Caco-2 (cell line): ENCODE data around the gene GIPR. TPM values are rescaled to one million over a fixed set of nuclear protein-coding genes. Genes with fewer than 3 reads are reported as not detected.
"Not testable (repeated sequence)": the region's sequence is repeated elsewhere in the genome, so short reads cannot be mapped to it uniquely, and the experiment has no call there.

ENCODE experiments used
- BruUV-seq: library from RNA; stranded (reverse); fragments of 400-500 nt; replicated peaks from 2 replicates; lab custom pipeline; 2021; lab: Mats Ljungman, UMichigan
- CTCF ChIA-PET: fragments of 300-600 bp; sonication (Branson Sonifier 250); formaldehyde crosslinking; loops from one replicate; lab custom pipeline; 2022; ENCODE audit warnings: antibody characterized with exemption; lab: Charles Lee
- POLR2A ChIA-PET: fragments of 300-600 bp; sonication (Branson Sonifier 250); formaldehyde crosslinking; loops from one replicate; lab custom pipeline; 2022; ENCODE audit warnings: antibody characterized with exemption; lab: Charles Lee
- DNase-seq, 2 experiments: peaks; one replicate each; pipeline versions ENCODE4 v3.0.0 to v3.0.0-alpha.2; 2020 to 2022
- H3K27me3 ChIP-seq: replicated peaks from 2 replicates; pipeline ENCODE4 v1.6.0; 2011; ENCODE audit warnings: low read length; ENCODE audit not compliant: control insufficient read depth, insufficient read depth
- H3K36me3 ChIP-seq: 2 replicates; pipeline ENCODE4 v1.5.1; 2011; ENCODE audit warnings: low read length; ENCODE audit not compliant: control insufficient read depth, insufficient read depth
- H3K4me1 ChIP-seq: fragments of 250-450 bp; sonication (Bioruptor Pico); 2 replicates; pipeline ENCODE4 v1.5.1; 2020; ENCODE audit warnings: mild to moderate bottlenecking
- H3K4me3 ChIP-seq: 2 replicates; pipeline ENCODE4 v1.5.1; 2011; ENCODE audit warnings: low read depth, mild to moderate bottlenecking, control low read depth, low read length
- H3K9me3 ChIP-seq: fragments of 250-450 bp; sonication (Bioruptor Pico); 2 replicates; pipeline ENCODE4 v1.5.1; 2020; ENCODE audit warnings: mild to moderate bottlenecking, moderate library complexity
- H3K27ac Mint-ChIP-seq: one replicate; pipeline ENCODE4 v1.8.0; 2022; ENCODE audit warnings: mixed read lengths; ENCODE audit not compliant: unreplicated experiment
- H3K27me3 Mint-ChIP-seq: one replicate; pipeline ENCODE4 v1.8.0; 2022; ENCODE audit warnings: mixed read lengths; ENCODE audit not compliant: insufficient read depth, unreplicated experiment
- H3K36me3 Mint-ChIP-seq: one replicate; pipeline ENCODE4 v1.8.0; 2022; ENCODE audit warnings: mild to moderate bottlenecking, mixed read lengths; ENCODE audit not compliant: insufficient read depth, unreplicated experiment
- H3K4me1 Mint-ChIP-seq: one replicate; pipeline ENCODE4 v1.8.0; 2022; ENCODE audit warnings: low read depth, mixed read lengths; ENCODE audit not compliant: unreplicated experiment
- H3K4me3 Mint-ChIP-seq: one replicate; pipeline ENCODE4 v1.8.0; 2022; ENCODE audit warnings: mild to moderate bottlenecking, moderate library complexity, mixed read lengths; ENCODE audit not compliant: unreplicated experiment
- H3K9me3 Mint-ChIP-seq: one replicate; pipeline ENCODE4 v1.8.0; 2022; ENCODE audit warnings: mixed read lengths; ENCODE audit not compliant: unreplicated experiment
- CTCF ChIP-seq, 2 experiments: fragments of 200-600 bp in 1 of 2; IDR thresholded peaks; 1 replicate in 1 of 2; 2 replicates in 1 of 2; pipeline versions ENCODE4 v1.5.1 to v1.8.0; 2011 to 2022; ENCODE audit warnings: antibody characterized with exemption in 1 of 2, control low read depth in 1 of 2, inconsistent platforms in 1 of 2, low read depth in 1 of 2, low read length in 1 of 2, mild to moderate bottlenecking in 1 of 2, moderate library complexity in 1 of 2; ENCODE audit not compliant: insufficient read depth in 1 of 2, severe bottlenecking in 1 of 2, unreplicated experiment in 1 of 2
- intact Hi-C: fragments of 100-400 bp; cut with micrococcal nuclease; formaldehyde crosslinking; loops from one replicate; pipeline ENCODE4 v1.10.0; 2022; ENCODE audit not compliant: unreplicated experiment
- total RNA-seq: library from RNA; stranded (reverse); gene quantifications from 2 replicates; pipeline ENCODE4 v1.2.3, GENCODE V29; 2022

GIPR gene
- total RNA-seq, 1 experiment from 2014 or later: 2.6 TPM

DNA sequence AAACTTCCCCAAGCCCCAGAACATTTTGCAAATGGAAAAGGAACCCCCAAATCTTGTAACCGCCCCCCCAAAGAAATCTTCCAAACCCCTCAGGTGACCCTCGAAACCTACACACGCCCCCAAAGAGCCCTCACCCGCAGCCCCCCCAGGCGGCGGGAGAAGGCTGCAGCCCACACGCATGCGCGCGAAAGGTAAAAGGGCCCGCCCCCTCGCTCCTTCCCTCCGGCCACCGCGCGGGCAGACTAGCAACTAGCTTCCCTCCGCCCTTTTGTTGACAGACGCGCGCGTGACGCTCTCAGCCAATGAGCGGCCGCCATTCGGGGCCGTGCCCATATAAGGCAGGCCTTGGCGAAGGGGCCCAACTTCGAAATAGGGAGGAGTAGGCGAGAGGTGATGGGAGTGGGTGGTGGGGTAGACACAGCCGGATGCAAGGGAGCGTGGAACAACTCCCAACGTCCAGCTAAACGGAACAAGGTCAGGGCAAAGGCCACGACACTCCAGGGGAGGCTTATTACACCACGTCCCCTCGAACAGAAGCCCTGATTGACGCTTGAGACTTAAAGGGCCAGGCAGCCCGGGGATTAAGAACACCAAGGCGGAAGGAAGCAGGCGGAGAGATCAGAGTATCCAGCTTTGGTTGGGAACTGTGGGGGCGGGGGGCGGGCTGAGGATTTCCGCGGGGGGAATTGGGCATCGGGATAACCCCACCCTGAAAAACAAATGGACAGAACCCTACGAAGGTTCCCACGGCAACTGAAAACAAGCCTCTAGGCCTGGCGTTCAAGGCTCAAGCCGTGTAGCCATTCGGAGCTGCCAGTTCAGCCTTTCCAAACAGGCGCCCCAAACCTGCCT lies 49.3 kb downstream of the GIPR start:
- Histone ChIP-seq H3K27me3 (no peaks in the 10 kb centered on the region), H3K36me3 (peaks cover 3% of the 10 kb centered on the region), H3K4me1 (peaks cover 14% of the 10 kb centered on the region), H3K9me3 (no peaks in the 10 kb centered on the region), H3K4me3 (peak overlapping the region; percentile 64)
- ChIA-PET POLR2A (interaction anchor here (0.5 to 2.5 kb wide), 22 partner anchors 10 to 871 kb away, joined by 3 to 64 read pairs (median 4); partner anchors contain the start of genes DMWD, FBXO46, NECTIN2 and QPCTL), CTCF (interaction anchor here (0.5 to 2.1 kb wide), 15 partner anchors 13 to 745 kb away, joined by 3 to 44 read pairs (median 5); partner anchors contain the start of genes DMPK, FBXO46, QPCTL and SIX5)
- peak overlapping the region; percentile 95 for H3K4me3 Mint-ChIP-seq
- H3K27ac Mint-ChIP-seq: peak overlapping the region; percentile 96
- intact Hi-C loops: loop anchor here (1.0 kb wide), 3 partner anchors 13 to 53 kb away; partner anchors contain the start of genes FBXO46 and QPCTL
- DNase-seq: peak; percentile 99 to 100
- BruUV-seq: no TSS peak
- H3K36me3 Mint-ChIP-seq: peaks cover 71% of the 10 kb centered on the region
- TF ChIP-seq CTCF (IDR thresholded peaks at IDR 0.05; ENCODE audit: insufficient read depth in 1 of 2, low read depth in 1 of 2, low read length in 1 of 2, severe bottlenecking in 1 of 2, unreplicated experiment in 1 of 2): peak in 1 of 2 experiments; percentile 26
- no peaks in the 10 kb centered on the region for H3K27me3 Mint-ChIP-seq
- H3K4me1 Mint-ChIP-seq: peaks cover 19% of the 10 kb centered on the region
- no peaks in the 10 kb centered on the region for H3K9me3 Mint-ChIP-seq

DNA sequence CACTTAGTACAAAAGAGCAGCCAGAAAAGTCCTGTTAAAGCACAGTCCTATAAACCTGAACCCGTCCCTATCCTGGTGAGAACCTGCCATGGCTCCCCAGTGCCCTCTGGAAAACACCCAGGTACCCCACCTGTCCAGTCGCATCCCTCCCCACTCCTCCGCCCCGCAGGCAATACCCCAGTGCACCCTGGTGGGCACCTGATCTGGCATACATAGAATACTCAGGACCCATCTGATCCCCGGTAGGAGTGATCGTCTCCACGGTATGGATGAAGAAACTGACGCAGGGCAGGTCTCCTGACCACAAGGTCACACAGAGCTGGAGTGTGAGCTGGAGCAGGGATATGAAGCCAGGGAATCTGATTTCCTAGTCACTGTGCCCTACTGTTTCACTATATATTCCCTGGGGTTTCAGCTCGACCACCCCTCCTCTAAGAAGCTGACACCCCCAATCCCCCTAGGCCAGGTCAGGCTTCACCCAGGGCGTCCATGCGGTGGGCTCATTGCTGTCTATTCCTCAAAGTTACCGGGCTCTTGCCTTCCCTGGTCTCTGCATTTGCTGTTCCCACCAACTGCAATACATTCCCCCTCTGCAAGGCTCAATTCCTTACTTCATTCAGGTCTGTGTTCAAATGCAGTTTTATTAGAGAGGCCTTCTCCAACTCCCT lies 50.1 kb downstream of the GIPR start:
- peak overlapping the region; percentile 96 for H3K27ac Mint-ChIP-seq
- TF ChIP-seq CTCF (IDR thresholded peaks at IDR 0.05; ENCODE audit: insufficient read depth in 1 of 2, low read depth in 1 of 2, low read length in 1 of 2, severe bottlenecking in 1 of 2, unreplicated experiment in 1 of 2): no peak
- DNase-seq: peak in 1 of 2 experiments; percentile 48
- CTCF ChIA-PET: interaction anchor here (0.7 to 2.1 kb wide), 8 partner anchors 12 to 233 kb away, joined by 3 to 44 read pairs (median 6); partner anchors contain the start of genes DMPK, FBXO46, QPCTL and SIX5
- no peaks in the 10 kb centered on the region for H3K9me3 Mint-ChIP-seq
- peaks cover 73% of the 10 kb centered on the region for H3K36me3 Mint-ChIP-seq
- Histone ChIP-seq H3K4me3 (peak overlapping the region; percentile 36), H3K27me3 (no peaks in the 10 kb centered on the region), H3K9me3 (no peaks in the 10 kb centered on the region), H3K36me3 (peaks cover 2% of the 10 kb centered on the region), H3K4me1 (peaks cover 14% of the 10 kb centered on the region)
- no peaks in the 10 kb centered on the region for H3K27me3 Mint-ChIP-seq
- BruUV-seq: TSS peak; percentile 98
- intact Hi-C loops: loop anchor here (1.0 kb wide), 3 partner anchors 12 to 52 kb away; partner anchors contain the start of genes FBXO46 and QPCTL
- peak overlapping the region; percentile 95 for H3K4me3 Mint-ChIP-seq
- peaks cover 19% of the 10 kb centered on the region for H3K4me1 Mint-ChIP-seq
- POLR2A ChIA-PET: interaction anchor here (0.6 to 2.5 kb wide), 11 partner anchors 12 to 134 kb away, joined by 3 to 64 read pairs (median 8); partner anchors contain the start of genes DMWD, FBXO46, QPCTL and SIX5

GRCh38 chr19:45720065-45720464 lies 52.0 kb downstream of the GIPR start:
- H3K4me3 Mint-ChIP-seq, H3K9me3 Mint-ChIP-seq, H3K27me3 ChIP-seq, H3K9me3 ChIP-seq, H3K4me3 ChIP-seq, intact Hi-C loops, H3K36me3 ChIP-seq, H3K27me3 Mint-ChIP-seq, BruUV-seq, H3K27ac Mint-ChIP-seq, DNase-seq: not testable (repeated sequence)
- POLR2A ChIA-PET: interaction anchor here (0.9 to 1.1 kb wide), 2 partner anchors 10 to 251 kb away, joined by 10 to 11 read pairs; partner anchors contain the start of gene FBXO46
- CTCF ChIA-PET: interaction anchor here (0.6 to 0.7 kb wide), 2 partner anchors 10 to 712 kb away, joined by 3 read pairs; no protein-coding TSS in a partner anchor
- H3K4me1 ChIP-seq: peaks cover 13% of the 10 kb centered on the region
- Mint-ChIP-seq H3K4me1 (peaks cover 19% of the 10 kb centered on the region), H3K36me3 (peaks cover 69% of the 10 kb centered on the region)

DNA sequence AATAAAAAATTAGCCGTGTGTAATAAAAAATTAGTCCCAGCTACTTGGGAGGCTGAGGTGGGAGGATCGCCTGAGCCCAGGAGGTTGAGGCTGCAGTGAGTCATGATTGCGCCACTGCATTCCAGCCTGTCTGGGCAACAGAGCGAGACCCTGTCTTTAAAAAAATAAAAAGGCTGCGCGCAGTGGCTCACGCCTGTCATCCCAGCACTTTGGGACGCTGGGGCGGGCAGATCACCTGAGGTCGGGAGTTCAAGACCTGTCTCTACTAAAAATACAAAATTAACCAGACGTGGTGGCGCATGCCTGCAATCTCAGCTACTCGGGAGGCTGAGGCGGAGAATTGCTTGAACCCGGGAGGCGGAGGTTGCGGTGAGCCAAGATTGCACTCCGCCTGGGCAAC lies 60.7 kb downstream of the GIPR start:
- H3K4me3 Mint-ChIP-seq, H3K4me1 ChIP-seq, intact Hi-C loops, H3K27me3 ChIP-seq, H3K4me1 Mint-ChIP-seq, CTCF ChIA-PET, H3K4me3 ChIP-seq, BruUV-seq, H3K9me3 ChIP-seq, H3K27me3 Mint-ChIP-seq, POLR2A ChIA-PET, DNase-seq, H3K36me3 ChIP-seq, H3K9me3 Mint-ChIP-seq: not testable (repeated sequence)
- H3K27ac Mint-ChIP-seq: peak overlapping the region; percentile 9
- peaks cover 33% of the 10 kb centered on the region for H3K36me3 Mint-ChIP-seq
